ENCODE measurements around the gene ZNF341.

Gene ZNF341

DNA sequence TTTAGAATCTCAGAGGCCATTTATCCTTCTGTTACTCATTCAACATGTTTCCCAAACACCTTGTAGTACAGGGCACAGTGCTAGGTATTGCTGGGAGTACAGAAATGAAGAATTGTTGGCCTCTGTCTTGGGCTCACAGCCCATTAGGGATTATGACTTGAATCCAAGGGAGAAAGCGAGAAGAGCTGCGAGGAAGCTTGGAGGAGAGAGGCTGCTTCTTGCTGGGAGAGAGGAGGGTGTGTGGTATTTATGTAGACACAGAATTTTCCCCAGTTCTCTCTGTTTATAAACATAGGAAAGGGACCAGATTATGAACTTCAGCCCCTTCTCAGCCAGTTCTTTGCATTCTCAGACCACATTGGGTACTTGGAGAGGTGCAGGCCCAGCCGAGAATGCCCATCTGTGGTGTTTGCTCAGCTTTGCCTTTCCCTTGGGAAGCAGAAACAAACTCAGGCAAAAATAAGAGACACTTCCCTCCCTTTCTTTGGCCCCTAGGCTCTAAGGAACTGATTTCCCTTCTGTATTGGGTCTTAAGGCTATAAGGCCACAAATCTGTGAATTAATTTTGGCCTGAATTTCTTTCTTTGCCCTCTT is 97.3 kb downstream of the ZNF341 start:
- Histone ChIP-seq H3K4me1 (ENCODE audit: control insufficient read depth in 1 of 2, insufficient read depth in 1 of 2, low read depth in 1 of 2, low read length in 1 of 2) (peaks cover 38 to 52% of the 10 kb centered on the region in 2 experiments), H3K9me3 (no peaks in the 10 kb centered on the region), H3K36me3 (peaks cover 8% of the 10 kb centered on the region), H3K27ac (peak overlapping the region; percentile 63), H3K27me3 (no peaks in the 10 kb centered on the region), H3K4me3 (ENCODE audit: low read depth in 1 of 2, low read length in 1 of 2) (no peak overlapping the region)
- TF ChIP-seq, protein P1, sequence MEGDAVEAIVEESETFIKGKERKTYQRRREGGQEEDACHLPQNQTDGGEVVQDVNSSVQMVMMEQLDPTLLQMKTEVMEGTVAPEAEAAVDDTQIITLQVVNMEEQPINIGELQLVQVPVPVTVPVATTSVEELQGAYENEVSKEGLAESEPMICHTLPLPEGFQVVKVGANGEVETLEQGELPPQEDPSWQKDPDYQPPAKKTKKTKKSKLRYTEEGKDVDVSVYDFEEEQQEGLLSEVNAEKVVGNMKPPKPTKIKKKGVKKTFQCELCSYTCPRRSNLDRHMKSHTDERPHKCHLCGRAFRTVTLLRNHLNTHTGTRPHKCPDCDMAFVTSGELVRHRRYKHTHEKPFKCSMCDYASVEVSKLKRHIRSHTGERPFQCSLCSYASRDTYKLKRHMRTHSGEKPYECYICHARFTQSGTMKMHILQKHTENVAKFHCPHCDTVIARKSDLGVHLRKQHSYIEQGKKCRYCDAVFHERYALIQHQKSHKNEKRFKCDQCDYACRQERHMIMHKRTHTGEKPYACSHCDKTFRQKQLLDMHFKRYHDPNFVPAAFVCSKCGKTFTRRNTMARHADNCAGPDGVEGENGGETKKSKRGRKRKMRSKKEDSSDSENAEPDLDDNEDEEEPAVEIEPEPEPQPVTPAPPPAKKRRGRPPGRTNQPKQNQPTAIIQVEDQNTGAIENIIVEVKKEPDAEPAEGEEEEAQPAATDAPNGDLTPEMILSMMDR (IDR thresholded peaks at IDR 0.05) = no peak

DNA sequence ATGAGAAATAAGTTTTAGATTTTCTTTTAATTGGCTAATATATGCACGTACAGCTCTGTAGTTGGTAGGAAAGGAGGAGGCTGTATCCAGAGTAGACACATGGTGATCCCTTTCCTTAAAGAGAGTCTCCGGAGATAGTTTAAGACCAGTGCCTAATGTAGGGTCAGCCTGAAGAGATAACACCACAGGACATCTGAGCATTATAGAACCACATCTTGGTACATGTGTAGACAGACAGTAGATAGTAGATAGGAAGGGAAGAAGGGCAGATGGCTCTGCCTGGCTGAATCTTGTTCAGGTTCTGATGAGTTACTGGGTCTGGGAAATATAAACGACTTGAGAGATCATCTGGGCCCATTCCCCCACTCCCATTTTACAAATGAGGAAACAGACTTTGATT is 97.8 kb downstream of the ZNF341 start:
- Histone ChIP-seq H3K27ac (peak overlapping the region; percentile 63), H3K27me3 (no peaks in the 10 kb centered on the region), H3K4me1 (ENCODE audit: control insufficient read depth in 1 of 2, insufficient read depth in 1 of 2, low read depth in 1 of 2, low read length in 1 of 2) (peaks cover 38 to 52% of the 10 kb centered on the region in 2 experiments), H3K9me3 (no peaks in the 10 kb centered on the region), H3K4me3 (ENCODE audit: low read depth in 1 of 2, low read length in 1 of 2) (no peak overlapping the region), H3K36me3 (peaks cover 9% of the 10 kb centered on the region)
- TF ChIP-seq, protein P1 (IDR thresholded peaks at IDR 0.05) = no peak

DNA sequence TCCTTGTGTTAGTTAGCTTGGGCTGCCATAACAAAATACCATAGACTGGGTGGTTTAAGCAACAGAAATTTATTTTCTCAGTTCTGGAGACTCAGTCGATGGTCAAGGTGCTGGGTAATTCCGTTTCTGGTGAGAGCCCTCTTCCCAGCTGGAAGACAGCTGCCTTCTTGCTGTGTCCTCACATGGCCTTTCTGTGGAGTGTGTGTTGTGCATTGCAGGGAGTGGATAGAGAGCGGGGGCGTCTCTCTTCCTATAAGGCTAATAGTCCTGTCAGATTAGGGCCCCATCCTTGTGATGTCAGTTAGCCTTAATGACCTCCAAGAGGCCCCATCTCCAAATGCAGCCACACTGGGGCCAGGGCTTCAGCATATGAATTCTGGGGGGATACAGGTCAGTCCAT is 98.6 kb downstream of the ZNF341 start:
- Histone ChIP-seq H3K36me3 (peaks cover 13% of the 10 kb centered on the region), H3K4me3 (ENCODE audit: low read depth in 1 of 2, low read length in 1 of 2) (no peak overlapping the region), H3K27ac (peak overlapping the region; percentile 63), H3K4me1 (ENCODE audit: control insufficient read depth in 1 of 2, insufficient read depth in 1 of 2, low read depth in 1 of 2, low read length in 1 of 2) (peaks cover 38 to 49% of the 10 kb centered on the region in 2 experiments), H3K27me3 (no peaks in the 10 kb centered on the region), H3K9me3 (no peaks in the 10 kb centered on the region)
- TF ChIP-seq, protein P1 (IDR thresholded peaks at IDR 0.05) = no peak

DNA sequence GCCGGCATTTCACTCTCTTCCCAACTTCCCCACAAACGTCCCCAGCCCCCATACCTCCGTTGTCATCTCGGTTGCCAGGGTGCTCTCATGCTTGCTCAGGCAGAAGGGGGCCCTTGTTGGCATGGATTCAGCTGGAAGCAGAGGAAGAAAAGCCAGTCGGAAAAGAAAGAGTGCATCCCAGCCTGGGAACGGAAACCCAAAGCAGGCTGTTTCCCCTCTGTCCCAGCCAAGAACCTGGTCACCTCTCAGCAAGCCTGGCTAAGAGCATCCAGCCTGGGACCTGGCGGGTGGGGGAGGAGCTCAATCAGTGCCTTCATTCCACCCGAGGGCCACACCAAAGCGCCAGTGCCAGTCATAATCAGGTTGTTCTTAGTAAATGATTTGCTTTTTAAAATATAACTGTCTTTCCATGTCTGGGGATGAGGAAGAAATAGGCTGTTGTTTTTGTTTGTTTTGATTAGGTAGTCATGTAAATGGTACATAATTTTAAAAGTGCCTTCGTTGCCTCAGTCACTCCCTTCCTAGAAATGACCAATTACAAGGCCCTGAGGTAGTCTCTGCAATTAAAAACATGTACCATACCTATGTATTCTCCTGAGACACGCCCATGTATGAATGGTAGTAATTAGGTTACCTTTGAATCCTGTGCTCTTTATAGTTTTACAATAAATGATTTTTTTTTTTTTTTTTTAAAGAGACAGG is 100.5 kb downstream of the ZNF341 start:
- no peaks in the 10 kb centered on the region for H3K27me3 ChIP-seq
- H3K9me3 ChIP-seq = no peaks in the 10 kb centered on the region
- H3K36me3 ChIP-seq = peaks cover 13% of the 10 kb centered on the region
- no peak overlapping the region for H3K4me3 ChIP-seq (ENCODE audit: low read depth in 1 of 2, low read length in 1 of 2)
- TF ChIP-seq, protein P1 (IDR thresholded peaks at IDR 0.05) = no peak
- peaks cover 32 to 45% of the 10 kb centered on the region in 2 experiments for H3K4me1 ChIP-seq (ENCODE audit: control insufficient read depth in 1 of 2, insufficient read depth in 1 of 2, low read depth in 1 of 2, low read length in 1 of 2)
- no peak overlapping the region for H3K27ac ChIP-seq

DNA sequence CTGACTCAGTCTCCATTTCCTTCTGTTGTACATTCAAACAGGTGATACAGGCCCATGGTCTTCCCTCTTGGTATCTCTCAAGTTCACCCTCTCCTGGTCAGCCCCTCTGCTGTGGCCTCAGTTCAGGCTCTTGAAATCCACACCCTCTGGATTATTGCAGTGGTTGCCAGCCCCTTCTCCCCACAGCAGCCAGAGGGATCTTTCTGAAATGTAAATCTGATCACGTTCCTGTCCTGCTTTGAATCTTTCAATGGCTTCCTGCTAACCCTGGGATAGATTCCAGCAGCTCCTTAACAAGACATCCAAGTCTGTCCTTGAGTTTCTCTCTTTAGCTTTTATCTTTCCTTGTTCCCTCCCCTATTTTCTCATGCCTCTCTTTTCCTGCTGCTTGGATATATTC is 101.5 kb downstream of the ZNF341 start:
- no peak overlapping the region for H3K27ac ChIP-seq
- H3K36me3 ChIP-seq = peaks cover 13% of the 10 kb centered on the region
- H3K4me3 ChIP-seq (ENCODE audit: low read depth in 1 of 2, low read length in 1 of 2) = no peak overlapping the region
- peaks cover 32 to 45% of the 10 kb centered on the region in 2 experiments for H3K4me1 ChIP-seq (ENCODE audit: control insufficient read depth in 1 of 2, insufficient read depth in 1 of 2, low read depth in 1 of 2, low read length in 1 of 2)
- TF ChIP-seq, protein P1 (IDR thresholded peaks at IDR 0.05) = no peak
- H3K27me3 ChIP-seq = no peaks in the 10 kb centered on the region
- no peaks in the 10 kb centered on the region for H3K9me3 ChIP-seq

All from neutrophil (primary cell).